ENCODE data around the gene USP49. TPM values are rescaled to one million over a fixed set of nuclear protein-coding genes. Genes with fewer than 3 reads are reported as not detected.

USP49 gene
- total and polyA plus RNA-seq, 2 of the 13 experiments (the other 11 are each of a cell fraction or from before 2014, with no cell fraction given) = 2.9 to 4.3 TPM

DNA sequence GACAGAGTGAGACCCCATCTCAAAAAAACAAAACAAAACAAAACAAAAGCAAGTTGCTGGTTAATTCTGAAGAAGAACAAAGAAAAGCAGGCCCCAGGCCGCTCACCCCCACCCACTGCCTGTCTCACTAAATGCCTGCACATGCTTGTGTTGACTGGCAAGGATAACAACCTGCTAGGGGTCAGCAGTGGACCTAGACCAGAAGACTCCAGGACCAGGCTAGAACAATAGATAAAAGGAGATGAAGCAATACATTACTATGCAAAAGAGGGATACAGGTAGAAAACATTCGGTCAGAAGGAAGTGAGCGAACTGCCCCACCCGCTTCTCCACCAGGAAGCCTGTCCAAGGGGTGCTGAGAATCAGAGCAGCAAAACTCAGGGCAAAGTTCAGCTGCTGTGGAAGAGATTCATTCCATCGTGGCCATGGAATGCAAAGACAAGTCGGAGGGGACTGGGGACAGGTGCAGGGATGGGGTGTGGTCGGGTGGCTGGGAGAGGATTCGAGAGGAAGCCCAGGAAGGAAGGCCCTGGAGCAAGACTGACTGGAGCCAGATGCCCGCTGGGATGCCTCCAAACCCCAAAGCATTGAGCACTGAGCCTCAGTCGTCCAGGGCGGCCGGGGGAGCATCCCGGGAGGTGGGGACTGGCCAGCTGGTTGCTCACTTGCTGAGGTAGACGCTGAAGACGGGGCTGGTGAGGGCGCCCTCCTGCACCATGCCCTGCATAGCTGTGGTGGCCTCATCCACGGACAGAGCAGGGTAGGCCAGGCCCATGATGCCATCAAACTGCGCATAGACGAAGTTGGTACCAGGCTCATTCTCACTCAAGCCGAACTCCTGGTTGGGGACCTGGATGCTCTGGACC, 153.3 kb downstream of the USP49 start (continued):
- TF ChIP-seq, protein P1, sequence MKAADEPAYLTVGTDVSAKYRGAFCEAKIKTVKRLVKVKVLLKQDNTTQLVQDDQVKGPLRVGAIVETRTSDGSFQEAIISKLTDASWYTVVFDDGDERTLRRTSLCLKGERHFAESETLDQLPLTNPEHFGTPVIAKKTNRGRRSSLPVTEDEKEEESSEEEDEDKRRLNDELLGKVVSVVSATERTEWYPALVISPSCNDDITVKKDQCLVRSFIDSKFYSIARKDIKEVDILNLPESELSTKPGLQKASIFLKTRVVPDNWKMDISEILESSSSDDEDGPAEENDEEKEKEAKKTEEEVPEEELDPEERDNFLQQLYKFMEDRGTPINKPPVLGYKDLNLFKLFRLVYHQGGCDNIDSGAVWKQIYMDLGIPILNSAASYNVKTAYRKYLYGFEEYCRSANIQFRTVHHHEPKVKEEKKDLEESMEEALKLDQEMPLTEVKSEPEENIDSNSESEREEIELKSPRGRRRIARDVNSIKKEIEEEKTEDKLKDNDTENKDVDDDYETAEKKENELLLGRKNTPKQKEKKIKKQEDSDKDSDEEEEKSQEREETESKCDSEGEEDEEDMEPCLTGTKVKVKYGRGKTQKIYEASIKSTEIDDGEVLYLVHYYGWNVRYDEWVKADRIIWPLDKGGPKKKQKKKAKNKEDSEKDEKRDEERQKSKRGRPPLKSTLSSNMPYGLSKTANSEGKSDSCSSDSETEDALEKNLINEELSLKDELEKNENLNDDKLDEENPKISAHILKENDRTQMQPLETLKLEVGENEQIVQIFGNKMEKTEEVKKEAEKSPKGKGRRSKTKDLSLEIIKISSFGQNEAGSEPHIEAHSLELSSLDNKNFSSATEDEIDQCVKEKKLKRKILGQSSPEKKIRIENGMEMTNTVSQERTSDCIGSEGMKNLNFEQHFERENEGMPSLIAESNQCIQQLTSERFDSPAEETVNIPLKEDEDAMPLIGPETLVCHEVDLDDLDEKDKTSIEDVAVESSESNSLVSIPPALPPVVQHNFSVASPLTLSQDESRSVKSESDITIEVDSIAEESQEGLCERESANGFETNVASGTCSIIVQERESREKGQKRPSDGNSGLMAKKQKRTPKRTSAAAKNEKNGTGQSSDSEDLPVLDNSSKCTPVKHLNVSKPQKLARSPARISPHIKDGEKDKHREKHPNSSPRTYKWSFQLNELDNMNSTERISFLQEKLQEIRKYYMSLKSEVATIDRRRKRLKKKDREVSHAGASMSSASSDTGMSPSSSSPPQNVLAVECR (CRISPR knock-in tag; IDR thresholded peaks at IDR 0.05; ENCODE audit: borderline replicate concordance) = 0 out of 2 replicates have a peak, but pooled peaks have one; percentile 28
- TF ChIP-seq, protein P2, sequence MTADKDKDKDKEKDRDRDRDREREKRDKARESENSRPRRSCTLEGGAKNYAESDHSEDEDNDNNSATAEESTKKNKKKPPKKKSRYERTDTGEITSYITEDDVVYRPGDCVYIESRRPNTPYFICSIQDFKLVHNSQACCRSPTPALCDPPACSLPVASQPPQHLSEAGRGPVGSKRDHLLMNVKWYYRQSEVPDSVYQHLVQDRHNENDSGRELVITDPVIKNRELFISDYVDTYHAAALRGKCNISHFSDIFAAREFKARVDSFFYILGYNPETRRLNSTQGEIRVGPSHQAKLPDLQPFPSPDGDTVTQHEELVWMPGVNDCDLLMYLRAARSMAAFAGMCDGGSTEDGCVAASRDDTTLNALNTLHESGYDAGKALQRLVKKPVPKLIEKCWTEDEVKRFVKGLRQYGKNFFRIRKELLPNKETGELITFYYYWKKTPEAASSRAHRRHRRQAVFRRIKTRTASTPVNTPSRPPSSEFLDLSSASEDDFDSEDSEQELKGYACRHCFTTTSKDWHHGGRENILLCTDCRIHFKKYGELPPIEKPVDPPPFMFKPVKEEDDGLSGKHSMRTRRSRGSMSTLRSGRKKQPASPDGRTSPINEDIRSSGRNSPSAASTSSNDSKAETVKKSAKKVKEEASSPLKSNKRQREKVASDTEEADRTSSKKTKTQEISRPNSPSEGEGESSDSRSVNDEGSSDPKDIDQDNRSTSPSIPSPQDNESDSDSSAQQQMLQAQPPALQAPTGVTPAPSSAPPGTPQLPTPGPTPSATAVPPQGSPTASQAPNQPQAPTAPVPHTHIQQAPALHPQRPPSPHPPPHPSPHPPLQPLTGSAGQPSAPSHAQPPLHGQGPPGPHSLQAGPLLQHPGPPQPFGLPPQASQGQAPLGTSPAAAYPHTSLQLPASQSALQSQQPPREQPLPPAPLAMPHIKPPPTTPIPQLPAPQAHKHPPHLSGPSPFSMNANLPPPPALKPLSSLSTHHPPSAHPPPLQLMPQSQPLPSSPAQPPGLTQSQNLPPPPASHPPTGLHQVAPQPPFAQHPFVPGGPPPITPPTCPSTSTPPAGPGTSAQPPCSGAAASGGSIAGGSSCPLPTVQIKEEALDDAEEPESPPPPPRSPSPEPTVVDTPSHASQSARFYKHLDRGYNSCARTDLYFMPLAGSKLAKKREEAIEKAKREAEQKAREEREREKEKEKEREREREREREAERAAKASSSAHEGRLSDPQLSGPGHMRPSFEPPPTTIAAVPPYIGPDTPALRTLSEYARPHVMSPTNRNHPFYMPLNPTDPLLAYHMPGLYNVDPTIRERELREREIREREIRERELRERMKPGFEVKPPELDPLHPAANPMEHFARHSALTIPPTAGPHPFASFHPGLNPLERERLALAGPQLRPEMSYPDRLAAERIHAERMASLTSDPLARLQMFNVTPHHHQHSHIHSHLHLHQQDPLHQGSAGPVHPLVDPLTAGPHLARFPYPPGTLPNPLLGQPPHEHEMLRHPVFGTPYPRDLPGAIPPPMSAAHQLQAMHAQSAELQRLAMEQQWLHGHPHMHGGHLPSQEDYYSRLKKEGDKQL (CRISPR knock-in tag; IDR thresholded peaks at IDR 0.05; ENCODE audit: low read depth) = no peak
- TF ChIP-seq ZNF296 (CRISPR knock-in tag; conservative IDR thresholded peaks at IDR 0.05) (no peak), IRF2 (CRISPR knock-in tag; IDR thresholded peaks at IDR 0.05) (no peak), ZNF496 (CRISPR knock-in tag; IDR thresholded peaks at IDR 0.05; ENCODE audit: insufficient replicate concordance) (no peak), THYN1 (CRISPR knock-in tag; IDR thresholded peaks at IDR 0.05; ENCODE audit: borderline replicate concordance, low read depth) (peak; percentile 60; the same call in 1 of the 2 replicates), ZFP37 (CRISPR knock-in tag; IDR thresholded peaks at IDR 0.05; ENCODE audit: borderline replicate concordance) (no peak), DR1 (CRISPR knock-in tag; IDR thresholded peaks at IDR 0.05) (no peak), RFXANK (CRISPR knock-in tag; IDR thresholded peaks at IDR 0.05) (0 out of 2 replicates have a peak, but pooled peaks have one; percentile 29), ZNF746 (CRISPR knock-in tag; IDR thresholded peaks at IDR 0.05) (peak; percentile 32; the same call in 1 of the 2 replicates)
- TF ChIP-seq, protein P3, sequence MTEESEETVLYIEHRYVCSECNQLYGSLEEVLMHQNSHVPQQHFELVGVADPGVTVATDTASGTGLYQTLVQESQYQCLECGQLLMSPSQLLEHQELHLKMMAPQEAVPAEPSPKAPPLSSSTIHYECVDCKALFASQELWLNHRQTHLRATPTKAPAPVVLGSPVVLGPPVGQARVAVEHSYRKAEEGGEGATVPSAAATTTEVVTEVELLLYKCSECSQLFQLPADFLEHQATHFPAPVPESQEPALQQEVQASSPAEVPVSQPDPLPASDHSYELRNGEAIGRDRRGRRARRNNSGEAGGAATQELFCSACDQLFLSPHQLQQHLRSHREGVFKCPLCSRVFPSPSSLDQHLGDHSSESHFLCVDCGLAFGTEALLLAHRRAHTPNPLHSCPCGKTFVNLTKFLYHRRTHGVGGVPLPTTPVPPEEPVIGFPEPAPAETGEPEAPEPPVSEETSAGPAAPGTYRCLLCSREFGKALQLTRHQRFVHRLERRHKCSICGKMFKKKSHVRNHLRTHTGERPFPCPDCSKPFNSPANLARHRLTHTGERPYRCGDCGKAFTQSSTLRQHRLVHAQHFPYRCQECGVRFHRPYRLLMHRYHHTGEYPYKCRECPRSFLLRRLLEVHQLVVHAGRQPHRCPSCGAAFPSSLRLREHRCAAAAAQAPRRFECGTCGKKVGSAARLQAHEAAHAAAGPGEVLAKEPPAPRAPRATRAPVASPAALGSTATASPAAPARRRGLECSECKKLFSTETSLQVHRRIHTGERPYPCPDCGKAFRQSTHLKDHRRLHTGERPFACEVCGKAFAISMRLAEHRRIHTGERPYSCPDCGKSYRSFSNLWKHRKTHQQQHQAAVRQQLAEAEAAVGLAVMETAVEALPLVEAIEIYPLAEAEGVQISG (CRISPR knock-in tag; IDR thresholded peaks at IDR 0.05) = peak; percentile 57
- TF ChIP-seq, protein P4, sequence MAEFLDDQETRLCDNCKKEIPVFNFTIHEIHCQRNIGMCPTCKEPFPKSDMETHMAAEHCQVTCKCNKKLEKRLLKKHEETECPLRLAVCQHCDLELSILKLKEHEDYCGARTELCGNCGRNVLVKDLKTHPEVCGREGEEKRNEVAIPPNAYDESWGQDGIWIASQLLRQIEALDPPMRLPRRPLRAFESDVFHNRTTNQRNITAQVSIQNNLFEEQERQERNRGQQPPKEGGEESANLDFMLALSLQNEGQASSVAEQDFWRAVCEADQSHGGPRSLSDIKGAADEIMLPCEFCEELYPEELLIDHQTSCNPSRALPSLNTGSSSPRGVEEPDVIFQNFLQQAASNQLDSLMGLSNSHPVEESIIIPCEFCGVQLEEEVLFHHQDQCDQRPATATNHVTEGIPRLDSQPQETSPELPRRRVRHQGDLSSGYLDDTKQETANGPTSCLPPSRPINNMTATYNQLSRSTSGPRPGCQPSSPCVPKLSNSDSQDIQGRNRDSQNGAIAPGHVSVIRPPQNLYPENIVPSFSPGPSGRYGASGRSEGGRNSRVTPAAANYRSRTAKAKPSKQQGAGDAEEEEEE (CRISPR knock-in tag; IDR thresholded peaks at IDR 0.05; ENCODE audit: borderline replicate concordance) = no peak
